NK-92 treated with Interleukin-12 subunit alpha and Interleukin-12 subunit beta, amount 100 ng/mL, for 24 hours (cell line): ENCODE results near the gene GTPBP4.
"Not testable (repeated sequence)": the region's sequence is repeated elsewhere in the genome, so short reads cannot be mapped to it uniquely, and the experiment has no call there.

Experiments used
- DNase-seq: peaks from one replicate; lab custom pipeline; 2025; lab: John Stamatoyannopoulos, UW

Gene GTPBP4

DNA sequence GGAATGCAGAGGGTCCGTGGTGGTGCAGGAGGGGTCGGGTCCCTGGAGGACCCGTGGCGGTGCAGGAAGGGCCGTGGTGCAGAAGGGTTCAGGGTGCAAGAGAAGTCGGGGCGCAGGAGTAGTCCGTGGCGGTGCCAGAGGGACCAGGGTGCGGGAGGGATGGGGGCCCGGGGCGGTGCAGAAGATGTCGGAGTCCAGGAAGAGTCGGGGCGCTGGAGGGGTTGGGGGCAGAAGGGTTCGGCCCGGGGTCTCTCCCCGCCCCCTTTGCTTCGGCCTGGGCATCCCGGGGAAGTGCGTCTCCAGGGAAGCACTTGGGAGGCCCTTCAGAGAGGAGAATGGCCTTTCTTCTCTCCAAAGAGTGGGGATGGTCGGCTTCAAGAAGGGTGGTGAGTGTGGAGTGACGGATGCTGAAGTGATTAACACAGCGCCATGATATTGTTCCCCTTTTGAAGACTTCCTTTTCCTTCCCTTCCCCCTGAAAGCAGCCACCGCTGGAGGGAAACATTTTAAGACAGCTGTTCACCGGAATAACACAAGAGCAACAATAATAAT lies 68.9 kb downstream of the GTPBP4 start:
- DNase-seq: no peak

DNA sequence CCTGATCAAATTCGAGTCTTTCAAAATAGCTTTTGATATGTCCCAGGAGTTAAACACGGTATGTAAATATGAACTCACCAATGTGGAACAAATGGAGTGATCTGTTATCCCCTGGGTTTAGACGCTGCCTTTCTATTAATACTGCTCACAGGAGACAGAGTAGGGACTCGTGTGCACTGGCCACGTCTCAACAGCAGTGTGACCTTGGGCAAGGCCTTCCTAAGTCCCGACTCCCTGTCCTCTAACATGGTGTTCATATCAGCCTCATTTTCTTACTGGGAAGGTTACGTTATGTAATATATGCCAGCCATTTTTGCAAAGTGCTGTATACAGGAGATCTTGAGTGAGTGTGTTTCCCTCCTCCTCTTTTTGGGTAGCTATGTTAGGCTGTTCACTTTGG lies 69.8 kb downstream of the GTPBP4 start:
- DNase-seq: no peak

DNA sequence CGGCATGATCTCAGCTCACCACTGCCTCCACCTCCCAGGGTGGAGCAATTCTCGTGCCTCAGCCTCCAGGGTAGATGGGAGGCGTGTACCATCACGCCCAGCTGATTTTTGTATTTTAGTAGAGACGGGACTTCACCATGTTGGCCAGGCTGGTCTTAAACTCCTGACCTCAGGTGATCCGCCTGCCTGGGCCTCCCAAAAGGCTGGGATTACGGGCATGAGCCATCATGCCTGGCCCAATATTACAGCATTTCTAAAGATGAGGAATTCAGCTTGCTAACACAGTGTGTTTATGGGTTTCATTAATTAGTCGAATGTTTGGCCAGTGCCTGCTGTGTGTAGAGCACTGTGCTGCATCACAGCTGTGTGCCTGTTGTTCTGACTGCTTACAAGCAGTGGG lies 71.7 kb downstream of the GTPBP4 start:
- DNase-seq: no peak

DNA sequence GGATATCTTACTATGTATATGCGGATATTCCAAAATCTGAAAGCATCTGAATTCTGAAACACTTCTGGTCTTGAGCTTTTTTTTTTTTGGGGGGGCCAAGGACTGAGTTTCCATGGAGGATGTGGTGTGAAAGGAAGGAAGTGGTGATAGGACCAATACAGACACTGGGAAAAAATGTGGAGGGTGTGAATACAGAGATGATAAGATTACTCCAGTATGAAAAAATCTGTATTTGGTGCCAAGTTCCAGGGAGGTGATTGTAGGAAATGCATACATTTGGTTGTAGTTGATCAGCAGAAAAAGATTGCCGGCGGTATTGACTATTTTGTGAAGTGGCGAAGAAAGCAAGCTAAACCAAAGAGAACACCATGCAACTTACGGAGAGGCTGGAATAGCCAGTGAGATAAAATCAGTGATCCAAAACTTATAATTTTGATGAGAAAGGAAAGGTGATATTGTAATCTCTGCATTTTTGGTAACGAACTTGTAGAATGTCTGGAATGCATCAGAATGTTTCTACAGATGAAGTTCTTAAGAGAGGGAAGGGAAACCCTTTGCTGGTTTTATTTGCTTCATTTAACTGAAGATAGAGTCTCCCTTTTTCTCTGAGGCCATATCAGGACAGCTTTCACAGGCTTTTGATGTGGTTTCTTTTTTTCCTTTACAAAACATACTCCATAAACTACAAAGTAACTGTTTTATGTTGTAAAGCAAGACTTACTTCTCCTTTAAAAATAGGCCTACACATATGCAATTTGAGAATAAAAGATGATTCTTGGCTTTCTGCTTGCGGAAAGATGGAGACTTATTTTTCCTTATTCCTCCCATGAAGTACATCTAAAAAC lies 73.9 kb downstream of the GTPBP4 start:
- no peak for DNase-seq

DNA sequence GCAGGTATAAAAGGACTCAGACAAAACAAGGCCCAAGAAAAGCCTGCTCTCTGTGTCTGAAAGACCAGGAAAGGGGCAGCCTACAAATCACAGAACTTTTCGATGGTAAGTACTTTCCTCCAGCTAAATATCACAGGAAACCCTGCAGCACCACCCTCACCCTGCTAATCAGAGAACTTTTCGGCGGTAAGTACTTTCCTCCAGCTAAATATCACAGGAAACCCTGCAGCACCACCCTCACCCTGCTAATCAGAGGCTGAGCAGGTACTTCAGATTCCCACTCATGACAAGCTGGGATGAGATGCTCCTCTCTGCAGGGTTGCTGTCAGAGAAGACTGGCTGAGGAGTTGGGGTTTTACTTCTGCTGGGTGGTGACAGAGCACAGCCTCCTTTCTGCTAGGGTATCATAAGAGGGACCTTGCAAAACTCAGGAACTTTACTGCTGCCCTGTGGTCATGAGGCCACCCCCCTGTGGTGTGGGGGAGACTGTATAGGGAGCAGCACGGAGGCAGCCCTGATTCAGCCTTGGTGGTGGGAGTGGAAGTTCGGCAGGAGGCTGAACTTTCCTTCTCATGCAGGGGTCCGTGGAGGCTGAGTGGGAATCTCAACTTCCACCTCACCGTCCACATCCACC lies 75.1 kb downstream of the GTPBP4 start:
- no peak for DNase-seq

DNA sequence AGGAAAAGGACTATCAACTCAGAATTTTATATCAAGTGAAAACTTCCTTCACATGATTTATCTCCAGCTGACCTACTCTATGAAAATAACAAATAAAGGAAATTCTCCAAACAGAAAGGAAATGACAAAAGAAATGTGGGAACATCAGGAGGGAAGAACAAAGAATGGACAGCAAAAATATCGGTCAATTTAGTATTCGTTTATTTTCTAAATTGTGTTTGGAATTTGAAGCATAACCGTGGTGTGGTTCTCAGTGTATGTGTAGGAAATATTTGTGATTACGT lies 76.7 kb downstream of the GTPBP4 start:
- DNase-seq: no peak

DNA sequence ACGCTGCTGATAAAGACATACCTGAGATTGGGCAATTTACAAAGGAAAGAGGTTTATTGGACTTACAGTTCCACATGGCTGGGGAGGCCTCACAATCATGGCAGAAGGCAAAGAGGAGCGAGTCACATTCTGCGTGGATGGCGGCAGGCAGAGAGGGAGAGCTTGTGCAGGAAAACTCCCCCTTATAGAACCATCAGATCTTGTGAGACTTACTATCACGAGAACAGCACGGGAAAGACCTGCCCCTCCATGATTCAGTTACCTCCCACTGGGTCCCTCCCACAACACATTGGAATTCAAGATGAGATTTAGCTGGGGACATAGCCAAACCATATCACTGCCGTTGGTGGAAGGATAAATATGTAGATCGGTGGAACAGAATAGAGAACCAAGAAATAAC lies 78.5 kb downstream of the GTPBP4 start:
- DNase-seq: not testable (repeated sequence)

DNA sequence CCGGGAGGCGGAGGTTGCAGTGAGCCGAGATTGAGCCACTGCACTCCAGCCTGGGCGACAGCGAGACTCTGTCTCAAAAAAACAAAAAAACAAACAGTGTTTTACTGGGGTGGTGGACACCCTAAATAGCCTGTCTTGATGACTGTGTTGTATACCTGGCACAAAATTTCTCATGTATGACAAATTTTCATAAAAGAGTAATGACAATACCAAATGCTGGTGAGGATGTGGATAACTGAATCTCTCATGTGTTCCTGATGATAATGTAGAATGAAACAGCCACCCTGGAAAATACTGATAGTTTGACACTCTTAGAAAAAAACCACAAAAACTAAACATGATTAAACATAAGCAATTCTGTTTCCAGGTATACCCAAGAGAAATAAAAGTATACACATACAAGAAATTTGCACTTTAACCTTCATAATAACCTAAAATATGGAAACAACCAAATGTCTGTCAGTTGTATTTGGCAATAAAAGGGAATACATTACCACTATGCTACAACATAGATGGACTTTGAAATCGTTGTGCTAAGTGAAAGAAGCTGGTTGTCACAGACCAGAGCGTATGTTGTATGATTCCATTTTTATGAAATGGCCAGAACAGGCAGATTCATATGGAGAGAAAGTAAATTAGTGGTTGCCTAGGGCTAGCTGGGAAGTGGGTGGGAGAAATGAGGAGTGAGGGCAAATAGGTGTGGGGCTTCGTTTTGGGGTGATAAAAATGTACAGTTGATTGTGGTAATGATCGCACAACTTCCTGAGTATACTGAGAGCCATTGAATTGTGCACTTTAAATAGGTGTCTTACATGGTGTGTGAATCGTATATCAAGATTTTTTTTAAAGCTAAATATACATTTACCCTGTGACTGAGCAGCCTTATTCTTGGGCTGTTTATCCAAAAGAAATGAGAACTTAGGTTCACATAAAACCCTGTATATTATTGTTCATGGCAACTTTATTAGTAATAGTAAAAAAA lies 80.4 kb downstream of the GTPBP4 start:
- DNase-seq: no peak
